Measurements from ENCODE around the gene POC1A. TPM values are rescaled to one million over a fixed set of nuclear protein-coding genes. Genes with fewer than 3 reads are reported as not detected.

The POC1A gene
- total and polyA plus RNA-seq, 9 of the 15 experiments (the other 6 are each of a cell fraction or from before 2014, with no cell fraction given) = 7.2 to 17.5 (median 12.1) TPM

DNA sequence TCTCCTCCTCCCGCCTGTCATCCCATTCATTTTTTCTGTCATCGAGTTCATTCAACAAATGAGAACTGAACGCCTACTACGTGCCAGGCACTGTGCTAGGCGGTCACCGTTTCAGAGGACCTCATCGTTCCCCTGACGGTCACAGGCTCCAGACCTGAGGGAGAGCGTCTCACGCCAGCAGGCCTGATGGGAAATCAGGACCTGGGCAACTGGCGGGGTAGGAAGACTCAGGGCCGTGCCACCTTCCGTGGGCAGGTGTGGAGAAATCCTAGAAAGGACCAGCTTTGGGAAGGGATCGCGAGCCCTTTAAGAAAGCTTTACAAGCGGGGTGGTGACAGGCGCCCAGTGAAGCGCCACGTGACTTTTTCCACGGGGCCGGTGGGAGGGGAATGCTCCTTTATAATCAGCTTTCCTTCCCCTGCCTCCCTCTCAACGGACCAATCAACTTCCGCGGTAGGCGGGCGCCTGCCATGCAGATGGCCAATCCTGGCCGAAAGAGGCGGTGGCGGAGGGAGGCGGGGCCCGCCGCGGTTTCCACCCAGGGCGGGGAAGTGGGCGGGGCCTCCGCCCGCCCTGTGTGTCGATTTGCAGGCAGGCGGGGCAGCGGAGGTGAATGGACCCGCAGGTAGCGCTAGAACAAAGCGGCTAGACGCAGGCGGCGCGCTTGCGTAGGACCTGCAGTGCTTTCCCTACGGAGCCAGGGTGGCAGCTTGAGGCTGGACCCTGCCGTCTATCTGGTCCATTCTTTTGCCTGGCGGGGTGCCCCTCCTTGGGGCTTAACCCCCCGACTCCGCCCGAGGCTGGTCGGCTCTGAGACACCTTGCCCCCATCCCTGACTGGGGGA lies 97.0 kb downstream of the POC1A start (continued):
- TF ChIP-seq, protein P1, sequence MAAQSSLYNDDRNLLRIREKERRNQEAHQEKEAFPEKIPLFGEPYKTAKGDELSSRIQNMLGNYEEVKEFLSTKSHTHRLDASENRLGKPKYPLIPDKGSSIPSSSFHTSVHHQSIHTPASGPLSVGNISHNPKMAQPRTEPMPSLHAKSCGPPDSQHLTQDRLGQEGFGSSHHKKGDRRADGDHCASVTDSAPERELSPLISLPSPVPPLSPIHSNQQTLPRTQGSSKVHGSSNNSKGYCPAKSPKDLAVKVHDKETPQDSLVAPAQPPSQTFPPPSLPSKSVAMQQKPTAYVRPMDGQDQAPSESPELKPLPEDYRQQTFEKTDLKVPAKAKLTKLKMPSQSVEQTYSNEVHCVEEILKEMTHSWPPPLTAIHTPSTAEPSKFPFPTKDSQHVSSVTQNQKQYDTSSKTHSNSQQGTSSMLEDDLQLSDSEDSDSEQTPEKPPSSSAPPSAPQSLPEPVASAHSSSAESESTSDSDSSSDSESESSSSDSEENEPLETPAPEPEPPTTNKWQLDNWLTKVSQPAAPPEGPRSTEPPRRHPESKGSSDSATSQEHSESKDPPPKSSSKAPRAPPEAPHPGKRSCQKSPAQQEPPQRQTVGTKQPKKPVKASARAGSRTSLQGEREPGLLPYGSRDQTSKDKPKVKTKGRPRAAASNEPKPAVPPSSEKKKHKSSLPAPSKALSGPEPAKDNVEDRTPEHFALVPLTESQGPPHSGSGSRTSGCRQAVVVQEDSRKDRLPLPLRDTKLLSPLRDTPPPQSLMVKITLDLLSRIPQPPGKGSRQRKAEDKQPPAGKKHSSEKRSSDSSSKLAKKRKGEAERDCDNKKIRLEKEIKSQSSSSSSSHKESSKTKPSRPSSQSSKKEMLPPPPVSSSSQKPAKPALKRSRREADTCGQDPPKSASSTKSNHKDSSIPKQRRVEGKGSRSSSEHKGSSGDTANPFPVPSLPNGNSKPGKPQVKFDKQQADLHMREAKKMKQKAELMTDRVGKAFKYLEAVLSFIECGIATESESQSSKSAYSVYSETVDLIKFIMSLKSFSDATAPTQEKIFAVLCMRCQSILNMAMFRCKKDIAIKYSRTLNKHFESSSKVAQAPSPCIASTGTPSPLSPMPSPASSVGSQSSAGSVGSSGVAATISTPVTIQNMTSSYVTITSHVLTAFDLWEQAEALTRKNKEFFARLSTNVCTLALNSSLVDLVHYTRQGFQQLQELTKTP (IDR thresholded peaks at IDR 0.05; ENCODE audit: low read depth in 1 of 2, partially characterized antibody in 2 of 2) = no peak
- TF ChIP-seq CREB3 (tag; conservative IDR thresholded peaks at IDR 0.05; ENCODE audit: low read depth) (no peak), BCOR (IDR thresholded peaks at IDR 0.05) (peak; percentile 78), BHLHE40 (IDR thresholded peaks at IDR 0.05; ENCODE audit: low read length) (peak; percentile 77), GTF2E2 (tag; IDR thresholded peaks at IDR 0.05) (no peak), CREB1 (IDR thresholded peaks at IDR 0.05) (0 out of 2 replicates have a peak, but pooled peaks have one; percentile 29), CREB1 (CRISPR knock-in tag; IDR thresholded peaks at IDR 0.05) (peak; percentile 50; the same call in 1 of the 2 replicates), XRCC4 (IDR thresholded peaks at IDR 0.05; ENCODE audit: extremely low read depth, insufficient read depth, insufficient read length) (no peak), HNRNPL (IDR thresholded peaks at IDR 0.05; ENCODE audit: low read depth, low read length) (no peak), ELF2 (CRISPR knock-in tag; IDR thresholded peaks at IDR 0.05) (no peak), C11orf30 (IDR thresholded peaks at IDR 0.05; ENCODE audit: low read depth) (no peak), TAF1 (IDR thresholded peaks at IDR 0.05; ENCODE audit: control insufficient read depth, extremely low read depth, insufficient read depth, low read length, severe bottlenecking) (no peak), ZFP30 (CRISPR knock-in tag; IDR thresholded peaks at IDR 0.05; ENCODE audit: borderline replicate concordance) (no peak), ZNF445 (CRISPR knock-in tag; IDR thresholded peaks at IDR 0.05; ENCODE audit: low read depth) (no peak), ILK (tag; IDR thresholded peaks at IDR 0.05; ENCODE audit: borderline replicate concordance, low read depth) (no peak), CREM (IDR thresholded peaks at IDR 0.05; ENCODE audit: low read depth) (no peak), ZBTB34 (CRISPR knock-in tag; IDR thresholded peaks at IDR 0.05) (no peak), GATAD2A (IDR thresholded peaks at IDR 0.05) (no peak)
- TF ChIP-seq, protein P2, sequence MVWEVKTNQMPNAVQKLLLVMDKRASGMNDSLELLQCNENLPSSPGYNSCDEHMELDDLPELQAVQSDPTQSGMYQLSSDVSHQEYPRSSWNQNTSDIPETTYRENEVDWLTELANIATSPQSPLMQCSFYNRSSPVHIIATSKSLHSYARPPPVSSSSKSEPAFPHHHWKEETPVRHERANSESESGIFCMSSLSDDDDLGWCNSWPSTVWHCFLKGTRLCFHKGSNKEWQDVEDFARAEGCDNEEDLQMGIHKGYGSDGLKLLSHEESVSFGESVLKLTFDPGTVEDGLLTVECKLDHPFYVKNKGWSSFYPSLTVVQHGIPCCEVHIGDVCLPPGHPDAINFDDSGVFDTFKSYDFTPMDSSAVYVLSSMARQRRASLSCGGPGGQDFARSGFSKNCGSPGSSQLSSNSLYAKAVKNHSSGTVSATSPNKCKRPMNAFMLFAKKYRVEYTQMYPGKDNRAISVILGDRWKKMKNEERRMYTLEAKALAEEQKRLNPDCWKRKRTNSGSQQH (CRISPR knock-in tag; IDR thresholded peaks at IDR 0.05) = no peak
- TF ChIP-seq, protein P3, sequence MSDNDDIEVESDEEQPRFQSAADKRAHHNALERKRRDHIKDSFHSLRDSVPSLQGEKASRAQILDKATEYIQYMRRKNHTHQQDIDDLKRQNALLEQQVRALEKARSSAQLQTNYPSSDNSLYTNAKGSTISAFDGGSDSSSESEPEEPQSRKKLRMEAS (CRISPR knock-in tag; IDR thresholded peaks at IDR 0.05) = peak; percentile 76

Measured in K562 (cell line).